Epidermal melanocyte (primary cell): ENCODE measurements around the gene PPOX.

Experiments
- DNase-seq: peaks from one replicate; pipeline ENCODE4 v3.0.0; 2011; ENCODE audit warnings: low spot score; ENCODE audit not compliant: insufficient read length

PPOX gene

DNA sequence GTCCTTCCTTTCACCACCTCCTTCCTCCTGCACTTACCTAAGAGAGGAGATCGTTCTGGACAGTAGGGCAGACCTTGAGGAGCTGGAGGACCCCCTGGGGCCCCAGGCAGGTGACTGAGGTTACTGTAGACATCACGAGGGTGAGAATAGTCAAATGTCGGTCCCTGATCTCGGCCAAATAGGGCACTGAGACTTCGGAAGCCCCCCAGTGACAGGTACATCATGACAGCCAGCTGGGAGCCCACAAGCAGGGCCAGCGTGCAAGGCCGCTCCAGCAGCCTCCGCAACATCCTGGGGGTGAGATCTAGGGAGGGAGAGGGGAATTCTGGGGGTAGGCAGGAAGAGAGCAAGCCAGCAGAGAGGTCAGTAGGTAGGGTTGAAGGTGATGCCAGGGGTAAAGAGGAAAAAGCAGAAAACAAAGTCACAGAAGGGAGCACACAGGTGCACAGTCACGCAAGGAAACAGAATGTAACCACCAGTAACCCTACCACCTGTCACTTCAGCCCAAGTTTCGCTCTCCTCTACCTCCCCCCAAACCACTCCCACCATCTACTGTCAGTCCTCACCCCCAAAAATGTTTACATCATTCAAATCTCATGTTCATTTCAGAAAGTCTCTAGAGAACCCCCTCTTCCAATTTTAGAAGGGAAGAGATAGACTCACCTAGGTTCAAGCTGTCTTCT is 9.7 kb downstream of the PPOX start:
- DNase-seq = no peak

DNA sequence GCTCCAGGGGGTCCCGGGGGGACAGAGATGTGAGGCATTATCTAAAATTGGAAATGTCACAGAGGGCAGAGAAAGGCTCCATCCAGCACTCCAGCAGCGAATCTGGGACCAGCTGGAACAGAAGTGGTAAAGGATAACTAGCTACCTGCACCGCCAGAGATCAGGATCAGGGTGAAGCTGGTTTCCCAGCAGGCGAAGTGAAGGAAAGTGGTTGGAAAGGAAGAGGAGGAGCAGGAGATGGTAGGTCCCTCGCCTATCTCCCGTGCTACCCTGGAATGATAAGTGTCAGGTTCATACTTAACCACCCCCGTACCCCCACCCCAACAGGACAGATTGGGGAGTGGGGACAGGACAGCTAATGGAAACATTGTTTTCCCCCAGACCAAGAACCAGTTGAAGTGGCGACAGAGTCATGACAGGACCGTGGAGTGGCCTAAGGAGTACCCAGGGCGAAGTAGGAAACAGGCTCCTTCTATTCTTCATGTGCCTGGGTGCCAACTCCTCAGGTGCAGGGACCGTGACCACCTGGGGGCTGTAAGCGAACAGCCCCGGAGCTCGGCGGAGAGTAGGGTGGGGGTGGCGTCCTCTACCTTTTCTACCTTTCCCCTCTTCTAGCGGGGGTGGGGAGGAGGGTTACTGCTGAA is 10.4 kb downstream of the PPOX start:
- no peak for DNase-seq

DNA sequence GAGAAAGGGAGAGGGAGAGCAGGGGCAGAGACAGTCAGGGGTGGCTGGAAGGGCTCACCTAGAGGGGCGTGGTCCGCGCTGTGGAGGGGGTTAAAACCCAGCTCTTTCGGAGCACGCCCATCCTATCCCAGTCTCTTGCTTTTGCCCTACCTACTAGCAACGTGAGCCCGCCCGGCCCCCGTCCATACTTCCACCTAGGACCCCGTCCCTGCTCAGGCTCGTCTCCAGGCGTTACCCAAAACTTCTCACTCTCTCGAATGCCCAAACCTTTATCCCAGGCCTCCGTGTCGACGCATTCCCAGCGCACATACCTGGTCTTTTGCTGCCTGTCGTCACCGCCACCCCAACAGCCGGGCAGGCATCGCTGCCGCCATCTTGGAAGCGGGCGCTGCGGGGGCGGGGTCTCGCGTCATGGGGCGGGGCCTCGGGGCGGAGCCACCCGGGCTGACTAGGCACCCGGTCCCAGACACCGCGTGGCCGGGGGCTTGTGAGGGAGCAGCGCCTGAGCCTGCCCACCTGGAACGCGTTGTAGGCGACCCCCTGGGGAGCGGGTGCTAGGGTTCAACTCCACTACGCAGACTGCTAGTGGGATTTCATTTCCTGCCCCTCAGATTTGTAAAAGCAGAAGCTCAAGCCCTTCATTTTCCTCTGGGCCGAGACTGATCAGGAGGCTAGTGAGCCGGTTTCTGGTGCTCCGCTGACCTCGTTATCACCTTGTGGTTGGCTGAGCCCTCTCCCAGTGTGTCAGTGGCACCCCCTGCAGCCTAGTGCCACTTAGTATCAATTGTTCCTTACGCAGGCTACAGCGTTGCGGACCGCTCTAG is 11.1 kb downstream of the PPOX start, which contains the start of gene B4GALT3:
Gene B4GALT3, minus strand, starts transcription at position 396 of the 824 bp plus-strand sequence. CDS start 1,447 bp downstream, outside the sequence.
- peak; percentile 91 for DNase-seq

DNA sequence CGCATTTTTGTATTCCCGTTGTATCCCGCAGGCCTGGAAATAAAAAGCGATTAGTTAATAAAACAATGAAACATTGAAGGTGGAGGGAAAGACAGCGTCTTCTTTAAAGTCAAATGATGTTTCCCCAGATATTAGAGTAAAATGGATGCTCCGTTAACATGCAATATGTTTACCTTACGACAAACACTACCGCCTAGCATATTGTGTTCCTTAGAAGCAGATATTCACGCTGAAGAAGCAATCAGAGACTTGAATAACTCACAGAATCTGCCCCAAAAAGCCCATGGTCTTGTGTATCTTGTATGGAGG is 11.7 kb downstream of the PPOX start:
- DNase-seq = no peak

DNA sequence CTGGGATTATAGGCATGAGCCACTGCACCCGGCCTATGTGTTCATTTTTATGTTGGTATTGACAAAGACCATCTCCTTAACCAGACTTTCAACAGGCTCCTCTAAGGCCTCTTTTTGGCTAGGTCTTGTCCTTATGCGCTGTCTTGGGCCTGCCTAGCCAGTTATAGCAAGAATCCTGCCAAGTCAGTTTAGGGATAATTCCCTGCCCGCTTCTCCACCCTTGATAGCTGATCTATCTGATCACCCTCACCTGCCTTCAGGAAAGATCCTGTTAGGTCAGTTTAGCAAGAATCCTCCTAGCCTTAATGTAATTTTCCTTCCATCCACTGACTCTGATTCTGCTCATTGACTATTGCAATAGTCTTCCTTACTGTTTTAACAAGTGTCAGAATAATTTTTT is 13.5 kb downstream of the PPOX start:
- no peak for DNase-seq

DNA sequence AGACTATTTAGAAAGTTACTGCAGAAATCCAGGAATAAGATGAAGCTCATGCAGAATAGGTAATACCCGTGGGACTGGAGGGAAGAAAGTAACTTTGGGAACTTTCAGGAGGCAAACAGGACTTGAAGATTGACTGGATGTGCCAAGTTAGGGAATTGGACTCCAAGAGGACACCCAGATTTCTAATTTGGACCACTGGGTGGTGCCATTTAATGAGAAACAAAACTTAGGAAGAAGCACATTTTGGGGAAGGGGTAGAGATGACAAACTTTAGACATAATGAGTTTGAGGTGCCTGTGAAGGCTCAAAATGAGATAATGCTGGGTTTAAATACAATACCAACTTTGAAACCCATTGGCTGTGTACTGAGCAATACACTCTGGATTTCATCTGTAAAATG is 14.4 kb downstream of the PPOX start:
- no peak for DNase-seq

DNA sequence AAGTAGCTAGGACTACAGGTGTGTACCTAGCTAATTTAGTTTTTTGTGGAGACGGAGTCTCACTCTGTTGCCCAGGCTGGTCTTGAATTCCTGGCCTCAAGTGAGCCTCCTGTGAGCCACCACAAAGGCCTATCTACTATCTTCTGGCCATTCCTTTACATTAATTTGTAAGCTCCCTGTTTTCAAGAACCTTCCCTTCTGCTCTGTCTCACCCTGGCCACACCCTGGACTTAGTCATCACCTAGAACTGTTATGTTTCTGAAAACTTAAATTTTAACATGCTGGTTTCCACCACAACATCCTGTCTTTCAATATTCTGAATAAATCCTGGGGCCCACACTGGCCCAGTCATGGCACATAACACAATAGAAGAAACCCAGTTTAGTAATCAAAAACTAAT is 16.0 kb downstream of the PPOX start:
- DNase-seq = no peak

DNA sequence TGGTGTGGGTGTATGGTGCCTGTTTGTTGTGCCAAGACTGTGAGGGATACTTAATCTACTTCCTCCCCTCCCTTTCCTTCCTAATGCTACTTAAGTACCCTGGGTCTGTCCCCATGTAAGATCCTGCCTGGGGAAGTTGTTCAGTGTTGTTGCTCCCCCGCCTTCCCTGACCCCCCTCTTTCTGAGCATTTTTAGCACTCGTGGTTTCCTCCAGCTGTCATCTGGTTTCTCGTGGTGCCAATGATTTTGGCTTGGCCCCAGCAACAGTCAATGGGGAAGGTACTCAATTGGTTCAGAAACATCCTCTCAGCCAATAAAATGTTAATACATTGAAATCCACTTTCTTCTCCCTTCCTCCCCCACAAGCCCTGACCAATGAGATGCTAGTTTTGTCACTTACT is 19.1 kb downstream of the PPOX start:
- peak; percentile 94 for DNase-seq

DNA sequence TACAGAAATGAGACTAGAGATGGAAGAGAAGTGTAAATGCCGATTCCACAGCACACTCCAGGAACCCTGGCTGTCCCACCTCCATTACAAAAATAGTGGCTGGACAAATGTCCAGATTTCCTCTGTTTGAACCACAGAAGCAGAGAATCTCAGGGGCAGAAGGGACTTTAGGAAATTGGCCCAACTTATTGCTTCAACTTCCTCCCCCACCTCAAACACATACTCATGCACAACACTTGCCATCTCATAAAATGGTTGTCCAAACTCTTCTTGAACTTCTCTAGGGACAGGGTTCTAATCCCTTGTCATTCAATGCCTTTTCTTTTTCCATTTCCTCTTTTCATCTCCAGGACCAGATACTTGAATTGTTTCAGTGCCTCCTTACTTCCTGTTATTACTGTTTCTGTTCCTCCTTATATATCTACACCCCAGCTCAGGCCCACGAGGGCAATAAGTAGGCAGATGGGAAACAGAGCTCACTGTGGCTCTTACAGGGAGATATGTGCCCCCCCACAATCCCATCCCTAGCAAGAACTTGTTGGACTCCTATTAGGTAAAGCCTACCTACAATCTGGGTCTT is 19.6 kb downstream of the PPOX start:
- DNase-seq = no peak

DNA sequence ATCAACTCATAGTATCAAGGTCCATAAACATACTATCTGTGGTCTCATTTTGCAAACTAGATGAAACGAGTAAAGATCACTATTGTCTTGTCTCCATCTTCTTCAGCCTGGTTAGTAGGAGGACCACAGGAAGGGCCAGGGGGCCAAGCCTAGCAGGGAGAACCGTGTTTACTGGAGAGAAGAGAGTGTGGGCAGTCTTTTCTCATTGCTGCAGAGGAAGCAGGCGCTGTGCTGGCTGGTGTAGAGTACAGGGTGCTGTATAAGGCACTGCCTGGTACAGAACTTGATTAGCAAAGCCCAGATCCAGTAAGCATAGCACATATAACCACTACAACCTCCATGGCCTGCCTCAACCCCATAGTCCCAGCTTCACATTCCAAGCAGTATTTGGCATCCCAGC is 21.1 kb downstream of the PPOX start:
- DNase-seq = no peak

DNA sequence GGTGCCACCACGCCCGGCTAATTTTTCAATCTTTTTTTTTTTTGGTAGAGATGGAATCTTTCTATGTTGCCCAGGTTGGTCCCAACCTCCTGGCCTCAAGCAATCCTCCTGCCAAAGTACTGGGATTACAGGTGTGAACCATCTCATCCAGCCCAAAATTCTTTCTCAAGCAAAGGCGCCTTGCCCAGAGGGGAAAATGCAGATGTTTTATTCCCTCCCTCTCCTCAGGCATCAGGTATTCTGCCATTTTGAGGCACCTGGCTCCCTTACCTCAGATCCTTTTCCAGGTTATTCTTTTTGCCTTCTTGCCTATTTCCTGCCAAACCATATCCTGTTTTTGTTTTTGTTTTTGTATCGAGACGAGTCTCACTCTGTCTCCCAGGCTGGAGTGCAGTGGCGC is 22.2 kb downstream of the PPOX start:
- DNase-seq = no peak

DNA sequence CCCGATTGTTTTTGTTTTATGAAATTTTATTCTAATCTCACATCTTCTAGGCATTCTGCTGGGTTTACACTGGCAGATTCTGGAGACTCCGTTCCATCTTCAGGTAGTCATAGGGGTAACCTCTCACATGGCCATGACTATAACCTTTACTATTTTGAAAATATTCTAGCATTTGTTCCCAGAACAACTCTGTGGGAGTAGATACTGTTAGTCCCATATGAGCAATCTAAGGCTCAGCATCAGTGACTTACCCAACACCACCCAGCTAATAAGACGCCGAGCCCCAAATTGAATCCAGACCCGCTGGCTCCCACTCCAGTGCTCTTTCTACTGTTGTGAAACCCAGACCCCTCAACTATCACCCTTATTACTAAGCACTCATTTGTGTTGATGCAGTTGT is 22.8 kb downstream of the PPOX start:
- DNase-seq = no peak

DNA sequence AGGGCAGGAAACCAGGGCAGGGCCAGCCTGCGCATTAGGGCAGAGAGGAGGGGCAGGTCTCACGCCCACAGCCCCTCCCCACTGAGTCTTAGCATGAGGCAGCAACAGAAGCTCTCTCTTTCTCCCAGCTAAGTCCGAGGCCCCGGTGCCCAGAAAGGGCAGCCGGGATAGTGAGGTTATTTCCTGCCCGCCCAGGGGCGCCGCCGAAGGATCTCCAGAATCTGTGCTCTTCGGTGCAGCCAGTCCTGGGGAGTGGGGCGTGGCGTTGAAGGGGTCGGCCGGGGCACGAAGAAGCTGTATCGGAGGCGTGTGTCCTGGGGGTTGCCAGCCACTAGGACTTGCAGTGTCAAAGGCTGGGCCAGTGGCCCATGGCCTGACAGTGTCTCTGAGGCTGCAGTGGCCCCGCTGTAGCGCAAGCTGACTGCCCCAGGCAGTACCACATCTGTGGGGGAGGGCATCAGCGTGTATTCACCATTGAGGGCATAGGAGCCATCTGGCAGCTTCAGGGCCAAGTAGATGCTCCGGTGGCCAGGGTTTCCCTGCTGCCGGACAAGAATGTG is 24.8 kb downstream of the PPOX start:
- DNase-seq = no peak

DNA sequence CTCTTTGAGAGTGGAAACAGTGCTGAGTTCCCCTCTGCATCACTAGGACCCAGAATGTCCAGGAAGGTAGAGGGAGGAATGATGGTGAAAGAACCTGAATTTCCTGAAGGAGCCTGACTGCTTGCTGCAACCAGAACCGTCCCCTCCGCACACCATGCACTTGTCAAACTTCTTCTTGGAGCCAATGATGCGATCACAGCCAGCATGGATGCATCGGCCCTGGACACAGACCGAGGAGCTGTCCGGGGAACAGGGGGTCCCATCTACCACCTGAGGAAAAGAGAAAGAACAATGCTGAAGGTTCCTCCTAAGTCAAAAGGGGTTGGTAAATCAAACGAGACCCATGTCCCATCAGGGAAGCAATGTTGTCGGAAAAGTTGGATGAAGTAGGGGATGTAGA is 25.7 kb downstream of the PPOX start:
- no peak for DNase-seq

DNA sequence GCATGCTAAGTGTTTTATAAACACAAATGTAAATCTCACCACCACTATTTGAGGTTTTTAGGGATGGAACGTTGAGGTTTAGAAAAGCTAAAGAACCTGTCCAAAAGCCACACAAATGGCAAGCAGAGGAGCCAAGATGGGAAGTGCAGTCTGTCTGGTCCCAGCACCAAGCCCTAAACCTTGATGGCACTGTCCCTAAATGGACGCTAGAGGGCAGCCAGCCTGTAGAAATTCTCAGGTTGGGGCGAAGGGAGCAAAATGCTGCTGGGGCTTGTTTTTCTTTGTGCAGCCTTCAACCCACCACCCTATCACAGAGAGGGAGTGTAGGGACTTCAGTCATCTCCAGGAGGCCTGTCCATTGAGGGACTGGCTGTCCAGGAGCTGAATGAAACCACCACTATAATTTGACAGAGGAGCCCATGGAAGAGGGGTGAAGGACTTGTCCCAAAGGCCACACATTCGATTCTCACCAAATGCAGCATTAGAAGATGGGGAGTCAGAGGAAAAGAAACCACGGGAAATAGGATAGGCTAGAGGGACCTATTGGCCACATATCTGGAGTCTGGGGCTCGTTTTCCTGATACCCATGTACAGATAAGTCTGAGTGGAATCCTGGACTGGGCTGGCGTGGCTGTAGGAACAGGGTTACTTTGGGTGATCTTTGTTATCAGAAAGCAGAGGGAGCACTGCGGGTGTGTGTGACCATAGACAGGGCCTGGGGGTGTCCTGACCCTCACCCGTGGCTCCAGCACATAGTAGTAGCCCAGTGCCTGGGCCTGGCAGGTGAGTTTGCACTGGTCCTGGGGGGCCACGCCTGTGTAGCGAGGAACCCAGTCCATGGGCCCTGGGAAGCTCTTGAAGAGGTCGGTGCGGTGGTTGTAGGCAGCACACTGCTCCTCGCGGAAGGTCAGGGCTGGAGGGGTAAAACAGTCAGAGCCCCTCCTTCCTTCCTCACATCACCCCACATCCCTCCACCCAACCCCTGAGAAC is 26.5 kb downstream of the PPOX start:
- peak; percentile 75 for DNase-seq

DNA sequence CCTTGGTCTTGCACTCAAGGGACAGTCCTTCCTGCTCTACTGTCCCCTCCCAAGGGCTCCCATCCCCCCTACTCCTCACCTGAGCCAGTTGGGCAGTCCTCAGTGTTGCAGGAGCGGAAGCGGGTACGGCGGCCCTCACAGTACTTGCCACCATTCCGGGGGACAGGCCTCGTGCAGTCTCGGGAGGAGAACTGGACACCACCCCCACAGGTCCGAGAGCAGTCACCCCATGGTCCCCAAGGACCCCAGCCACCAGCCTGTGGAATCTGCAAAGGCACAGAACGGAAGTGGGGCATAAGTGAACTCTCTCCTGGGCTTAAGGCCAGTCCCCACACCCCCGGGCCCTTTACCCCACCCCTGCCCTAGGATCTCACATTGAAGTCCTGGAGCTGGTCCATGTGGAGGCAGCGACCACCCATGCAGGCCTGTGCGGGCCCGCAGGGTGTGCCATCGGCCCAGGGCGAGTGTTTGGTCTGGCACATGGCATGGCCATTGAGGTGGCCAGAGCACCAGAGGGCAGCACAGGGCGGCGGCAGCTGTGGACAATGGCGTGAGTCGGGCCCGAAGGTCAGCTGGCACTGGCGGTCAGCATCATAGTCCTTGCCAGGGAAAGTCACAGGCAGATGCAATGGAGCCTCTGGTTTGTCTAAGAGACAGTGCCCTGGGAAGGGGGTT is 27.5 kb downstream of the PPOX start:
- no peak for DNase-seq

DNA sequence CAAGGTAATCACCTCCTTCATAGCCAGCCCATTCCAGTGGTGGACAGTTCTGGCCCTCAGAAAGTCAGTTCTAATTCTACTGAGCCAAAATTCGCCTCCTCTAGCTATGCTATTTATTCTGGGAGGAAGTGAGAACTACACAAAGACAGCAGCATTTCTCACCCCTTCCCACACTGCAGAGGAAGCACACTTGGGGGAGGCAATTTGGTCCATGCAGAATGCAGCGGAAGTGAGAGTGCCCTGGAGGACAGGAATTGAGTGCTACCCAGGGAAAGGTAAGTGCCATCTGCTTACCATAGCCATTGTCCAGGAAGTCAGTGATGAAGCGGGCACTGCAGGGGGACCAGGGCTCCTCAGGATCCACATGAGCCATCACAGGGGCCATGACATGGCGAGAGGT is 28.9 kb downstream of the PPOX start:
- no peak for DNase-seq

DNA sequence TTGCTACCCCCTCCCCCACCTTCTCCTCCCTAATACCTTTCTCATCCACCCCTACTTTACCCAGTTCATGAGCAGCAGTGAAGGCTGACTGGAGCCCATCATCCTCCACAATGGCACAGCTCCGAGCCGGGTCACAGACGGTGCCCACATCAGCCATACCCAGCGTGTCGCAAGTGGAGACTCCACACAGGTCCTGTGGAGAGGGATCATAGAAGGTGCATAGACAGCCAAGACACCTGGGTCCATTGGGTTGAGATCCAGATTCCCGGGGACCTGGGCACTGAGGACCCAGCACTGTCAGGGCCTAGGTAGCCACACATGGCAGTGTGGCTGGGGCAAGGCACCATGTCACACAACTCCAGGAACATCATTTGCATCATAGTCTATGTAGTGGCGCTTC is 29.9 kb downstream of the PPOX start:
- DNase-seq = no peak

DNA sequence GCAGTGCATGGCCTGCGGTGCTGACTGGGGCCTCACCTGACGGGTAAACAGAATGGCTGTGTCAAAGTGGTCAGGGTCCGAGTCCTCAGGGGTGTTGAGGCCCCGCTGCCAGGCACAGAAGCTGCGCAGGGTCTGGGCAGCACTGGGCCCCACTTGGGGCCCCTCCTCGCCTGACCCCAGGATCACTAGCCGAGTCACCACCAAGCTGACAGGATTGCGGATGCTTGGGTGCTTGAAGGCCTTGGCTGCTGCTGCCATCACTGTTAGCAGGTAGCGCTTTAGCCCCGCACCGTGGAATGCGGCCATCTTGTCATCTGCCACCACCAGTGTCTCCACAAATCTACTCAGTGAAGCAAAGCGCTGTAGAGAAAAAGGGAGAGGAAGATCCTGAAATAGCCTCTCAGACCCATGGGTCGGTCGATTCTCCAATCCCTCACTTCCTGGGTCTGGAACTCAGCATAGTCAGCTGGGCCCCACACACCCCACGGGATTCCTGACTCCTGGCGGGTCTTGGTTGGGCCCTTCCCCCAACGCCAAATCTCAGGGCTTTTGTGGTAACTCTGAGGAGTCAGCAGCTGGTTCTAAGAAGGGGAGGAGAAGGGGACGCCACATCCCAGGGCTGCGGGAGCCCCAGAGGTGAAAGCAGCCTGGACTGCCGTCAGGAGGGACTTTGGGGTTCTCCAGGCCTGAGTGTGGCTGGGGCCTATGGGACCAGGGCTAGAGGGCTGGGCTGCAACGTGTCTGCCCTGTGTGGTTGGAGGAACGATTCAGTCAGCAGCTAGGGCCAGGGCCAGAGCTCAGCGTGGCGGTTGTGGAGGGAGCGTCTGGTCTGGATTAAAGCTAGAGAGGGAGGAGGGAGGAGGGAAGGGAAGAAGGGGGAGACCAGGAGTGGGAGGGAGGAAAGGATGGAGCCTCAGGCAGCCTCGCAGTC is 30.6 kb downstream of the PPOX start:
- no peak for DNase-seq
